Measurements from ENCODE around the gene EXD1.
"Not testable (repeated sequence)": the region's sequence is repeated elsewhere in the genome, so short reads cannot be mapped to it uniquely, and the experiment has no call there.

Gene EXD1

GRCh38 chr15:41150279-41150678, 80.3 kb downstream of the EXD1 start:
- DNase-seq (ENCODE audit: extremely low read depth in 1 of 2, low read depth in 1 of 2), result no peak

DNA sequence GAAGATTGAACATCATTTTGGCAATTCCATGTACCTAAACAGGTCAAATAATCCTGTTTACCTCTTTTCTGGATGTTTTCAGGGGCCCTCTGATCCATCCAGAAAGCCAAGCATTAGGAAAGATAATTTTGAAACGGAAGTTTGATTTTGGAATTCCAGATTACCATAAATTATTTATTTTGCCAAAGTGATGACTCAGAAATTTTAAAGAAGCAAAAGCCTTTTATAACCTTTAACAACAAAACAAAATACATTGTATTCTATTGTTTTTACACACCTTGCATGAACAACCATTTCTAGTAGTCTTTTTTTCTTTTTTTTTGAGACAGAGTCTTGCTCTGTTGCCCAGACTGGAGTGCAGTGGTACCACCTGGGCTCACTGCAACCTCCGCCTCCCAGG, 82.5 kb downstream of the EXD1 start:
- DNase-seq (ENCODE audit: extremely low read depth in 1 of 2, low read depth in 1 of 2), result no peak

DNA sequence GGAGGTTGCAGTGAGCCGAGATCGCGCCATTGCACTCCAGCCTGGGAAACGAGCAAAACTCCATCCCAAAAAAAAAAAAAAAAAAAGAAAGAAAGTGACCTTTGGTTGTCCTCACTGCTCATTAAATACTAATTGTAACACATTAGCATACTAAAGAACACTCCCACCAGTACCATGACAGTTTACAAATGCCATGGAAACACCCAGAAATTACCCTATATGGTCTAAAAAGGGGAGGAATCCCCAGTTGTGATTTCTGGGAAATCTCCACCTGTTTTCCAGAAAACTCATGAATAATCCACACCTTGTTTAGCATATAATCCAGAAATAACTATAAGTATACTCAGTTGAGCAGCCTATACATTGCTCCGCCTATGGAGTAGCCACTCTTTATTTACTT, 90.9 kb downstream of the EXD1 start:
- no peak for DNase-seq (ENCODE audit: extremely low read depth in 1 of 2, low read depth in 1 of 2)

DNA sequence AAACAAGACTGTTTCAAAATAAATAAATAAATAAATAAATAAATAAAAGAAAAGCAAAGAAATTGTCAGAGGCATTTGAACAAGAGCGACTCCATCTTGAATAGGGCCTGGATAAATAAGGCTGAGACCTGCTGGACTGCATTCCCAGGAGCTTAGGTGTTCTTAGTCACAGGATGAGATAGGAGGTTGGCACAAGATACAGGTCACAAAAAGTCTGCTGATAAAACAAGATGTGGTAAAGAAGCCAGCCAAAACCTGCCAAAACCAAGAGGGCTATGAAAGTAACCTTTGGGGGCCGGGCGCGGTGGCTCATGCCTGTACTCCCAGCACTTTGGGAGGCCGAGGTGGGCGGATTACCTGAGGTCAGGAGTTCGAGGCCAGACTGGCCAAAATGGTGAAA, 91.4 kb downstream of the EXD1 start:
- DNase-seq (ENCODE audit: extremely low read depth in 1 of 2, low read depth in 1 of 2), result not testable (repeated sequence)

DNA sequence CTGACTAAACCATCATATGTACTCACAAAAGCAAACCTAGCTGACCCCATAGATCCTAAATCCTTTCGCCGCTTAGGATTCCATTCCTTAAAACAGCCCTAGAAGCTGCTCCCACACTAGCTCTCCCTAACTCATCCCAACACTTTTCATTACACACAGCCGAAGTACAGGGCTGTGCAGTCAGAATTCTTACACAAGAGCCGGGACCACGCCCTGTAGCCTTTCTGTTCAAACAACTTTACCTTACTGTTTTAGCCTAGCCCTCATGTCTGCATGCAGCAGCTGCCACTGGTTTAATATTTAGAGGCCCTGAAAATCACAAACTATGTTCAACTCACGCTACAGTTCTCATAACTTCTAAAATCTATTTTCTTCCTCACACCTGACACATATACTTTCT, 95.0 kb downstream of the EXD1 start:
- not testable (repeated sequence) for DNase-seq (ENCODE audit: extremely low read depth in 1 of 2, low read depth in 1 of 2)

DNA sequence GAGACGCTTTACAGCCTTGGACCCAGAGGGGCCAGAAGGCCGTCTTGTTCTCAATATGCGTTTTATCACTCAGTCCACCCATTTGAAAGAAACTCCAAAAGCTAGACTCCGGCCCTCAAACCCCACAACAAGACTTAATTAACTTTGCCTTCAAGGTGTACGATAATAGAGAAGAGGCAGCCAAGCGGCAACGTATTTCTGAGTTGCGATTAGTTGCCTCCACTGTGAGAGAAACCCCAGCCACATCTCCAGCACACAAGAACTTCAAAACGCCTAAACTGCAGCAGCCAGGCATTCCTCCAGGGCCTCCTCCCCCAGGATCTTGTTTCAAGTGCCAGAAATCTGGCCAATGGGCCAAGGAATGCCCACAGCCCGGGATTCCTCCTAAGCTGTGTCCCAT, 97.1 kb downstream of the EXD1 start:
- no peak for DNase-seq (ENCODE audit: extremely low read depth in 1 of 2, low read depth in 1 of 2)
